Fibroblast of upper back skin (primary cell): ENCODE results near the gene EPB41L1.

Experiments used
- DNase-seq: peaks from one replicate; pipeline ENCODE4 v3.0.0-alpha.2; 2013

EPB41L1 gene

GRCh38 chr20:36234771-36235320, 80.3 kb downstream of the EPB41L1 start:
- DNase-seq = no peak

DNA sequence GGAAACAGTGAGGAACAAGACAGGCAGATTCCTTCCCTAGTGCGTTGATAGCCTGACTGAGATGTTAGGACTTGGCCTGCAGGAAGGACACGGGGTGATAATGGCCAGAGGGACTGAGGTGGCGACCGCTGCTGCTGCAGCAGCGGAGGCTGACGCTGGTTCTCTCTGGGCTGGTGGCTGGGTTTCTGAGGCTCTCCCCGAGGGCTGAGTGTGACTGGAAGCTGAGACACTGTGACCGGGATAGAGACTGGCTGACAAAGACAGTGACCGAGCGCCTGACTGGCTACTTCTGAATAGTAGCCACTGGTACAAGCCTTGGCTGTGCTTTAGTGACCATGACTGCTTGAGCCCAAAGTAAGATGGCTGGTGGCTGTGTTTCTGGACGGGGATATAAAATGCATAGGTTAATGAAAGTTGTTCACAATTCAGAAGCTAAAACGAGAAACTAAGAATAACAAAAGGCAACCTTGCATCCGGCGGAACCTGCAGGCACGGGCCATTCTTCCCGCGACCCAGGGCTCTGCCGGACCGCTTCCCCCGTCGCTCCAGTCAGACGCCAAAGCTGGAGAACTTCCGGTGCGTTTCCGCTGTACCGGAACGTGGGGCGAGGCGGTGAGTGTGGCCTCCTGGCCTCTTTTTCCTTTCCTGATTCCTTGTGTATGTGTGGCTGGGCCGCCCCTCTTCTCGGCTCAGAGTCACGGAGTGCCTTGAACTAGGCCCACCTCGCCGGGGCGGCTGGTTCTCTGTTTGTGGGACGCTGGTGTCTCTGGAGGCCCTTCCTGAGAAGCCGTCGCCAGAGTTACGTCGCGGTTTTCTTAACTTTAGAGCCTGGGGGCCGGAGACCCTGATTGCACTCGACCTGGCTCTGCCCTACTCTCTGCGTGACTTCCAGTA, 81.6 kb downstream of the EPB41L1 start, which contains the start of gene AAR2:
Gene AAR2 (plus strand): TSS at position 587 of the 894 bp plus-strand sequence. CDS start 3,391 bp downstream, outside the sequence.
- peak; percentile 75 for DNase-seq

GRCh38 chr20:36236786-36237121, 82.2 kb downstream of the EPB41L1 start:
- no peak for DNase-seq

- no peak for DNase-seq
These were observed 82.9 kb downstream of the EPB41L1 start for GRCh38 chr20:36237477-36237876.

DNA sequence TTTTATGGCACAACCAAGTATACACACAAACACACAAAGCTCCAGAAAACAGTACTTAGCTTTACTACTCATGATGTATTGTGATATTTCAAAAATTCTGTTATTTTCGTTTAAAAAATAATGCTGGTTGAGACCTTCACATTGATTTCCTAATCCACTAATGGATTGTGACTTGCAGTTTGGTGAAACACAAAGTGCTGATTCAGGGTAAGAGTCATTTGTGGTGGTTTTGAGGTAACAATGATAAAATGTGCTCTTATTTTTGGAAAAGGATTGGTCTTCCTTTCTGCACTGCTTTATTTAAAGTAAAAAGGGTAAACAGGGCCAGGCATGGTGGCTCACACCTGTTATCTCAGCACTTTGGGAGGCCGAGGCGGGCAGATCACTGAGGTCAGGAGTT, 83.6 kb downstream of the EPB41L1 start:
- DNase-seq = no peak

DNA sequence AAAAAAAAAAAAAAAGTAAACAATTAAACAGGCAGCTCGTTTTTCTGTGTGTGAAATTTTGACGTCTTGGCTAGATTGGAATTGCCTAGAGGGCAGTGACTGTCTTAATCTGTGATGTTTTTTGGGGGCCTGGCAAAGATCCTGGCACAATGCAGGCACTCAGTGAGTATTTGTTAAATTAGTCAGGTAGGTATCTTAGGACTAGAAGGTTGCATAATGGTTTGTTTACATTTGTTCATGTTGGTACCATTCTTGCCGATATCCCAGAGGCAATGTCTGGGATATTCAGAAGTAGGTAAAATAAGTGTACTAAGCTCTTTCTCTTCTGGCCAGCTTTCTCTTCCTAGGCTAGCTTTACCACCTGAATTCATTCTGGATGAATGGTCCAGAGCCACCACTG, 84.2 kb downstream of the EPB41L1 start:
- no peak for DNase-seq

DNA sequence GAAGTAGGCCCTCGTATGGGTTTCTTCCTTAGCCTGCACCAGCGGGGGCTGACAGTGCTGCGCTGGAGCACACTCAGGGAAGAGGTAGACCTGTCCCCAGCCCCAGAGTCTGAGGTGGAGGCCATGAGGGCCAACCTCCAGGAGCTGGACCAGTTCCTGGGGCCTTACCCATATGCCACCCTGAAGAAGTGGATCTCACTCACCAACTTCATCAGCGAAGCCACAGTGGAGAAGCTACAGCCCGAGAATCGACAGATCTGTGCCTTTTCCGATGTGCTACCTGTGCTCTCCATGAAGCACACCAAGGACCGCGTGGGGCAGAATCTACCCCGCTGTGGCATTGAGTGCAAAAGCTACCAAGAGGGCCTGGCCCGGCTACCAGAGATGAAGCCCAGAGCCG, 85.5 kb downstream of the EPB41L1 start:
- DNase-seq = no peak

- DNase-seq = no peak
These were observed 87.1 kb downstream of the EPB41L1 start for GRCh38 chr20:36241678-36242077.

DNA sequence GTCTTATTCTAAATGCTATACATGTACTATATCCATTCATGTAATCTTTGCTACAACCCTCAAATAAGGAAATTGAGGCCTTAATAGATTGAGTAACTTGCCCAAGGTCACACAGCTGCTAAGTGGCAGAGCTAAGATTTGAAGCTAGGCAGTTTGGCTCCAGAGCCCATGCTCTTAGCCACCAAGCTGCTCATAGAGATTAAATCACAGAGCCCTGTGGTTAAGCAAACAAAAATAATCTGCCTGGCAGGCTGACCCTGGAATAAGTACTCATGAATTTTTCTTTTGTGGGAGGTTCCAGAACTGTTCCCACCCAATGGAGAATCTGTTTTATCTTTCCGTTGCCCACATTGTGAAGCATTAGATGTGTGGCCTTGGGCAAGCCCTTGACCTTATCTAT, 89.2 kb downstream of the EPB41L1 start:
- no peak for DNase-seq

DNA sequence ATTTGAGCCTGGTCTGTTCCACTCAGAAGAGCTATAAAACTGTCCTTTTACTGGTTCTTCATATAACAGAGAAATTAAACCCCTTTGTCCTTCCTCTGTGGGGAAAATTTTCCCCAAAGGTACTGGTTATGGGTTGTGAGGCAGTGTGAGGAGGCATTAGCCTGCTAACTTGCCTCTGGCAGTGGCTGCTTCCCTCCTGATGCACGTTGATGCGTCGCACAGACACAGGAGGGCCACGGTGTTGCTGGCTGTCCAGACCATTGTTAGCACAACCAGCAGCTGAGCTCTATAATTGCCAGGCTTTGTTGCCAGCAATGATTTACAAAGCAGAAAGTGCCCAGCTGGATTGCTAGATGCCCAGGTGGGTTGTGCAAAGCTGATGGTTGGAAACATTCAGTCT, 91.9 kb downstream of the EPB41L1 start:
- no peak for DNase-seq

DNA sequence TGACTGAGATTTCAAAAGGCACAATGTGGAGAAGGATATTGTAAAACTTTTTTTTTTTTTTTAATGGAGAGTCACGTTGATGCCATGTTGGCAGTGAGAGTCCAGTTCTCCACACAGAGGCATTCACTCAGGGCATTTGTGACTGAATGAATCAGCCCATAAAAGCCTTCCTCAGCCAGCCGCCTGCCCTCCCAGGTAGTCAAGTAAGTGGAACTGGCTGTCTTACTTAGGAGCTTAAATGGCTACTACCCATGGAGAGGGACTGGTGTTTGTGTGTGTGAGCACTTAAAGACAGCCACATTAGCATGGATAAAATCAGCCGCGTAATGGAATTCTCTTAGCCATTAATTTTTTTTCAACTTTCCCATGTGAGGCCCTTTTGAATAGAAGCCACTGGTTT, 94.3 kb downstream of the EPB41L1 start:
- DNase-seq = no peak

- DNase-seq = no peak
These were observed 94.9 kb downstream of the EPB41L1 start for GRCh38 chr20:36249450-36249849.

DNA sequence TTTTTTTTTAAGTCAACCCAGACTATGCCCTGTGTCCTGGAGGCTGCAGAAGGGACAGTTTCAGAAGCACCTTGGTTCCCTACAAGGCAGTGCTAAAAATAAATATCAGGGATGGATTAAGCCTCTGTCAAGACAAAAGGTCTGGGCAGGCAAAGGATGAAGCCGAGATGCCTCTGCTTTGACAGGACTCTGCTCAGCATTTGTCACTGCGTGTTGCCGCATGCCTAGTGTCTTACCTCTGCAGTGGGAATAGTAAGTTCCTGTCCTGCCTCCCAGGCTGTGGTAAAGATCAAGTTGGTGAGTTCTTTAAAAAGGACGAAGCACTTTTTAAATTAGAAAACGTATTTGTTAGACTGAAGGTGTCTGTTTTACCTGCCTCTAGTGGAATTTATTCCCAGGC, 96.9 kb downstream of the EPB41L1 start:
- DNase-seq = no peak

DNA sequence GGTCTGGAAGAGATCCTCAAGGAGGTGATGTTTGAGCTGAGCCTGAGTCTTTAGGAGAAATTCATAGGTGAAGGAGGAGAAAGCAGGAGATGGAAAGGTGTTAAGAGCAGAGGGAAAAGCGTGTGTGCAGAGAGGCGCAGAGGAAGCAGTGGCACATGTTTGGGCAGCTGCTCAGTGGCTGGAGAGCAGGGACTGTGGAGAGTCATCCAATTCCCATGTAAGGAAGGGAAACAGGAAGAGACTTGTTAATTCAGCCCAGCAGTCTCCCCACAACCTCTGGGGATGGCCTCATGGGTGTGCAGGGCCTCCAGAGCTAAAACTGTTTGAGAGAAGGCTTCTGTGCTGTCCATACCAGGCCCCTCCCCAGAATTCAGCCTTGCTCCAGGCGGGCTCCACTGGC, 98.0 kb downstream of the EPB41L1 start:
- no peak for DNase-seq

- DNase-seq = no peak
These were observed 98.5 kb downstream of the EPB41L1 start for GRCh38 chr20:36253036-36253435.

GRCh38 chr20:36254076-36254475, 99.5 kb downstream of the EPB41L1 start:
- no peak for DNase-seq

- no peak for DNase-seq
These were observed 100.9 kb downstream of the EPB41L1 start for GRCh38 chr20:36255445-36255844.

GRCh38 chr20:36259177-36260061, 104.9 kb downstream of the EPB41L1 start:
- no peak for DNase-seq

GRCh38 chr20:36260316-36260715, 105.8 kb downstream of the EPB41L1 start:
- no peak for DNase-seq

- DNase-seq = no peak
These were observed 107.0 kb downstream of the EPB41L1 start for GRCh38 chr20:36261389-36262105.

DNA sequence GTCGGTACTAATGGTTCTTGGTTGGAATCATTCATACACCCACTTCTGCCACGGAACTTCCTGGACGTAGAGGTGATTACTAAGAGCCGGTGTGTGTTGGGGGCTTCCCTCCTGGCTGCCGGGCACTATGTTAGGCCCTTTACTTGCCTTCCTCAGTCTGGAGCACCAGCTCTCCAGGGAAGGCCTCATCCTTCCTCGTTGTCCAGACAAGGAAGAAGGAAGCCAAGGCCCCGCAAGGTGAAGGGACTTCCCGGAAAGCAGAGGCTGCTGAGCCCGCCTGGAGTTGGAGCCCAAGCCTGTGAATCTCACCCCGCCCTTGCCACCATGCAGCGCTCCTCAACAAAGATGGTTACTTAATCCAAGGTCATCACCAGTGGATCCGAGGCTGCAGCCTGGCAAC, 107.9 kb downstream of the EPB41L1 start:
- DNase-seq = no peak

GRCh38 chr20:36264426-36265246, 110.1 kb downstream of the EPB41L1 start:
- DNase-seq = no peak
